LNCAP (cell line): ENCODE measurements around the gene ZDHHC3.

Experiments used
- CTCF ChIP-seq: fragments of 450-650 bp; IDR thresholded peaks from 2 replicates; pipeline ENCODE4 v1.5.1; 2017; ENCODE audit warnings: mild to moderate bottlenecking

The ZDHHC3 gene

GRCh38 chr3:44896440-44896839 is 79.5 kb downstream of the ZDHHC3 start:
- TF ChIP-seq CTCF: no peak

GRCh38 chr3:44894485-44894884 is 81.5 kb downstream of the ZDHHC3 start:
- TF ChIP-seq CTCF: no peak

- no peak for TF ChIP-seq CTCF
These were observed 82.9 kb downstream of the ZDHHC3 start for GRCh38 chr3:44893097-44893496.

- TF ChIP-seq CTCF: no peak
These were observed 83.3 kb downstream of the ZDHHC3 start for GRCh38 chr3:44892689-44893088.

- TF ChIP-seq CTCF: no peak
These were observed 85.1 kb downstream of the ZDHHC3 start for GRCh38 chr3:44890852-44891251.

- TF ChIP-seq CTCF: no peak
These were observed 85.7 kb downstream of the ZDHHC3 start for GRCh38 chr3:44890258-44890657.

- no peak for TF ChIP-seq CTCF
These were observed 88.9 kb downstream of the ZDHHC3 start for GRCh38 chr3:44887101-44887500.

GRCh38 chr3:44886561-44886960 is 89.4 kb downstream of the ZDHHC3 start:
- no peak for TF ChIP-seq CTCF
